ENCODE measurements around the gene GSN. TPM values are rescaled to one million over a fixed set of nuclear protein-coding genes. Genes with fewer than 3 reads are reported as not detected.

Gene GSN
- total RNA-seq, 5 donors from 2014 or later (not counting 1 experiment from before 2014, with no cell fraction given) = 6.3 to 8.8 (median 8.4) TPM

DNA sequence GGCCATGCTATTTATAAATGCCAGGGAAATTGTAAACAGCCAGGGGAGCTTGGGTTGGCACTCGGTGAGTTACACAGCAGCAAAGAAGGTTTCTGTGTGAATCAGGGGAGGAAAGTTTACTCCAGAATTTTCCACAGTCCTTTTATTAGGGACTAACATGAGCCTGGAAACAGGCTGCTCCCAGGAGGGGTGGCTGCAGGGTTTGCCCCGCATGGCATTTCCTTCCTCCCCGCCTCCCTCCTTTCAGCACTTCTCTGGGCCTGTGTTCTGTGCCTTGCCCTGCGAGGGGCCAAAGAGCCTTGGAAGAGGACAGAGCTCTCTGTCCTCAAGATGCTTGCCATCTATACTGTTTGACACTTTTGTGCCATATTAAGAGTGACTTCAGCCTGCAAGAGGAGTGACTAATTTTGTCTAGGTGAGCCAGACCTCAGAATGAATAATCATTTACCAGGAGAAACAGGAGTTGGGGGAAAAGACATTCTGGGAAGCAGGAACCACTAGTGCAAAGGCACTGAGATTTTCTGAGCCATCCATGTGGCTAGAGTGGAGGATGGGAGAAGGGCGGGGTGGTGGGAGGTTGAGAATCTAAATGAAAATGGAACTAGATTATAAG lies 1.8 kb downstream of the GSN start:
- Histone ChIP-seq H3K27ac (ENCODE audit: low read length) (no peak overlapping the region), H3K4me3 (ENCODE audit: control insufficient read depth in 1 of 2, extremely low read depth in 1 of 2, low read length in 1 of 2) (no peak overlapping the region), H3K27me3 (replicated peaks in 1 of 2; ENCODE audit: control insufficient read depth in 2 of 2, extremely low read depth in 1 of 2, insufficient read depth in 2 of 2, low read length in 1 of 2) (peaks cover 0 to 26% of the 10 kb centered on the region in 2 experiments), H3K36me3 (ENCODE audit: control insufficient read depth in 2 of 2, extremely low read depth in 1 of 2, insufficient read depth in 1 of 2, low read length in 1 of 2) (no peaks in the 10 kb centered on the region), H3K4me1 (ENCODE audit: control insufficient read depth in 1 of 2, extremely low read depth in 1 of 2, insufficient read depth in 2 of 2, low read length in 2 of 2) (peaks cover 0 to 17% of the 10 kb centered on the region in 2 experiments), H3K9me3 (no peaks in the 10 kb centered on the region)
- no peak for ATAC-seq (replicated peaks in 1 of 4)
- H3K4me1 Mint-ChIP-seq = peaks cover 6 to 17% (median 11%) of the 10 kb centered on the region in 3 donors
- H3K9me3 Mint-ChIP-seq = no peaks in the 10 kb centered on the region
- H3K27ac Mint-ChIP-seq = no peak overlapping the region
- CTCF ChIA-PET = no interaction called here
- no peak for DNase-seq
- peaks cover 3 to 8% of the 10 kb centered on the region in 2 donors for H3K27me3 Mint-ChIP-seq
- WGBS (ENCODE audit: insufficient coverage) = 91% methylated on average over 4 of the region's 5 CpGs
- POLR2A ChIA-PET = no interaction called here
- H3K4me3 Mint-ChIP-seq = peak overlapping the region; percentile 69 to 82 (median 80)
- H3K36me3 Mint-ChIP-seq = peaks cover 5% of the 10 kb centered on the region

DNA sequence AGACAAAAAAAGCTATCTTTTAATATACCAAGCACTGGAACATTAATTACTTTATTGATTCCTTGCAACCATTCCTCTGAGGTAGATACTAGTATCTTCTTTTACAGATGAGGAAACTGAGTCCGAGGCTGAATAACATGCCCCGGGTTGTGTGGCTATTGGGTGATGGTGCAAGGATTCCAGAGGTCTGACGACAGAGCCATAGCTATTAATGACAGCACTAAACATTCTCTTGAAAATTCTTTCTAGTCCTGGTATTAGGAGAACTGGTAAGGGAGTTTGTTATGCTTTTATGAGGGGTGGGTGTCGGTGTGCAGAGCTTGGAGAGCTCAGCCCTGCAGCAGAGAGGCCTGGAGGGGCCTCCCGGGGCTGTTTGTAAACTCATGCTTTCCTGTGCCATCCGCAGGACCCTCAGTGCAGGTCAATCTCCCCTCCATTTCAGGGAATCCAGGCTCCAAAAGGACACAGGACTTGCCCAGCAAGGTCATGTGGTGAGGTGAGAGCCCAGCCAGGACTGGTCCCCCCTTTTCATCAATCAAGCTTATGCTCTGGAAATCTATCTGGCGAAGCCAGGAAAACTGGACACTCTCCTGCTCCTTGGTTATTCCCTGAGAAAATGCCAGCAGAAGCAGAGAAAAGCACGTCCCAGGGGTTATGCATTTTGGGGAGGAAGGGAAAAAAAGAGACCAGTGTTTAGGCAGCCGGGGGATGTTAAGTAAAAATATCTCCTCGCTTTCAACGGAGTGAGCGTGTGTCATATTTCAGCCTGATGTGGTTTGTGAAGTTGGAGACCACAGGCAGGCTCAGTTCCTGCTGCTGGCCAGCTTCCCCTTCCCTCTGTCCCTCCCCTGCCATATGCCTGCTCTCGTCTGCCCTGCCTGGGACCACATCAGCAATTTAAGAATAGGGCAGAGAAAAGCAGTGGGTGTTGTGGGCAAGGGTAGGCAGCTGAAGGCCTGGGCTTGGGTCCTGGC lies 3.7 kb downstream of the GSN start:
- 50% methylated on average over 4 of the region's 13 CpGs for WGBS (ENCODE audit: insufficient coverage)
- no peaks in the 10 kb centered on the region for H3K36me3 Mint-ChIP-seq
- no peak overlapping the region for H3K27ac Mint-ChIP-seq
- Histone ChIP-seq H3K4me1 (ENCODE audit: control insufficient read depth in 1 of 2, extremely low read depth in 1 of 2, insufficient read depth in 2 of 2, low read length in 2 of 2) (peaks cover 0 to 17% of the 10 kb centered on the region in 2 experiments), H3K27ac (ENCODE audit: low read length) (no peak overlapping the region), H3K27me3 (replicated peaks in 1 of 2; ENCODE audit: control insufficient read depth in 2 of 2, extremely low read depth in 1 of 2, insufficient read depth in 2 of 2, low read length in 1 of 2) (peaks cover 0 to 26% of the 10 kb centered on the region in 2 experiments), H3K4me3 (ENCODE audit: control insufficient read depth in 1 of 2, extremely low read depth in 1 of 2, low read length in 1 of 2) (no peak overlapping the region), H3K9me3 (no peaks in the 10 kb centered on the region), H3K36me3 (ENCODE audit: control insufficient read depth in 2 of 2, extremely low read depth in 1 of 2, insufficient read depth in 1 of 2, low read length in 1 of 2) (no peaks in the 10 kb centered on the region)
- POLR2A ChIA-PET = interaction anchor here in 1 of 2 donors (0.6 kb wide), 1 partner anchor 70 kb away, joined by 7 read pairs; no protein-coding TSS in a partner anchor
- no peak overlapping the region for H3K4me3 Mint-ChIP-seq
- DNase-seq (no peak), ATAC-seq (replicated peaks in 1 of 4) (no peak)
- H3K27me3 Mint-ChIP-seq = peaks cover 3 to 8% of the 10 kb centered on the region in 2 donors
- CTCF ChIA-PET = interaction anchor here in 1 of 2 donors (0.7 kb wide), 1 partner anchor 77 kb away, joined by 3 read pairs; no protein-coding TSS in a partner anchor
- H3K4me1 Mint-ChIP-seq = peaks cover 6 to 17% (median 11%) of the 10 kb centered on the region in 3 donors
- H3K9me3 Mint-ChIP-seq = no peaks in the 10 kb centered on the region

DNA sequence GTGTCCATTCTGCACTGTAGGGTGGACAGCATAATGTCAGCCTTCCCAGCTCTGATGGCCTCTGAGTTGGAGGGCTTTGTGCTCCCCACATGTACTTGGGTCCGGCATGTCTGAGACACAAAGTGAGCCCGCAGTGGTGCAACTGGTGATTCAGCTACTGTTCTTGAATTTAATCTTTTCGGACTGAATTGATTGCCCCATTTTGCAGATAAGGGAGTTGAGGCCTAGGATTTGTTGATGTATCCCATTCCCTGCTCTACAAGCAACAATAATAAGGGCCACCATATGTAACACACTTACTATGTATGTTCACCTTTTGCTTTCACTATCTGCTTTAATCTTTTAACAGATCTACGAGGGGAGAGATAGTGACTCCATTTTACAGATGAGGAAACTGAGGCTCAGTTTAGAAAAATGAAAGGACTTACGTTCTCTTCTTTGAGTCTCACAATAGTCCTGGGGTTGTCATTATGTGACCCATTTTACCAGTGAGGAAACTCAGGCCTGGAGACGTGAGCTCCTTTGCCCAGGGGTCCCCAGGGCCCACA lies 4.5 kb downstream of the GSN start:
- H3K27ac ChIP-seq (ENCODE audit: low read length) = no peak overlapping the region
- no peak overlapping the region for H3K4me3 Mint-ChIP-seq
- H3K4me1 Mint-ChIP-seq = peaks cover 6 to 16% (median 11%) of the 10 kb centered on the region in 3 donors
- 70% methylated on average over 3 of the region's 6 CpGs for WGBS (ENCODE audit: insufficient coverage)
- H3K36me3 ChIP-seq (ENCODE audit: control insufficient read depth in 2 of 2, extremely low read depth in 1 of 2, insufficient read depth in 1 of 2, low read length in 1 of 2) = no peaks in the 10 kb centered on the region
- ChIA-PET CTCF (no interaction called here), POLR2A (no interaction called here)
- H3K36me3 Mint-ChIP-seq = no peaks in the 10 kb centered on the region
- H3K27ac Mint-ChIP-seq = no peak overlapping the region
- no peak for ATAC-seq (replicated peaks in 1 of 4)
- H3K9me3 Mint-ChIP-seq = no peaks in the 10 kb centered on the region
- DNase-seq = no peak
- H3K4me1 ChIP-seq (ENCODE audit: control insufficient read depth in 1 of 2, extremely low read depth in 1 of 2, insufficient read depth in 2 of 2, low read length in 2 of 2) = peaks cover 0 to 15% of the 10 kb centered on the region in 2 experiments
- H3K27me3 ChIP-seq (replicated peaks in 1 of 2; ENCODE audit: control insufficient read depth in 2 of 2, extremely low read depth in 1 of 2, insufficient read depth in 2 of 2, low read length in 1 of 2) = peaks cover 0 to 23% of the 10 kb centered on the region in 2 experiments
- peaks cover 3 to 8% of the 10 kb centered on the region in 2 donors for H3K27me3 Mint-ChIP-seq
- no peak overlapping the region for H3K4me3 ChIP-seq (ENCODE audit: control insufficient read depth in 1 of 2, extremely low read depth in 1 of 2, low read length in 1 of 2)
- H3K9me3 ChIP-seq = no peaks in the 10 kb centered on the region

DNA sequence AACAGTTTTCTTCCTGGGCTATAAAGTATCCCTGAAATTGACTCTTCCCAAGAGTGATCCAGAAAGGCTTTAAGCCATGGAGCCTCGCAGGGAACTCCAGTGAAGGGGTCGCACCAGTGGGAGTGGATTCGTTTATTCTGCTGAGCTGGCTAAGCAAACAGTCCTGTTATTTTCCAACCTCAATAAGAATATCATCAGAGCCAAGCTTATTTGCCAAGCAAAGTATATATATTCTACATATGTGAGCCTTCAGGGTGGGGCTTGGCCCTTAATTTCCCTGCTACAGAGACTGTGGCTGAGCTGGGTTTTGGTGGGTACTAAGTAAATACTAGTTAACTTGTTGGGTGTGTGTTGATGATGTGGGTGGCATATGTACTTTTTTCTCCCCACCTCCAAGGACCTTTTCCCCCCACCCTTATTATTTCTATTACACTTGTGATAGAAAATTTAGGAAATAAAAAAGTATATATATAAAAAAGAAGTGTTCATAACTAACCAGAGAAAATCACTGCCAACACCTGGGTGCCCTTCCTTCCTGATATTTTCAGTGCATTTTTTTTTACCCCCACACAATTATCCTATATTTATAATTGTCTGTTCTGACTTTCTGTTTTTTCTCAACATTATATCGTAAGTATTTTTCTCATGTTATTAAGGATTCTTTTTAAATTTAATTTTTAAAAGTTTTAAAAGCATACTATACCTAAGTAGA lies 5.3 kb downstream of the GSN start:
- ATAC-seq (replicated peaks in 1 of 4) = no peak
- Mint-ChIP-seq H3K27ac (no peak overlapping the region), H3K36me3 (no peaks in the 10 kb centered on the region), H3K4me3 (no peak overlapping the region), H3K4me1 (peaks cover 6 to 13% (median 8%) of the 10 kb centered on the region in 3 donors), H3K9me3 (no peaks in the 10 kb centered on the region), H3K27me3 (peaks cover 3 to 8% of the 10 kb centered on the region in 2 donors)
- H3K9me3 ChIP-seq = no peaks in the 10 kb centered on the region
- DNase-seq = no peak
- H3K36me3 ChIP-seq (ENCODE audit: control insufficient read depth in 2 of 2, extremely low read depth in 1 of 2, insufficient read depth in 1 of 2, low read length in 1 of 2) = no peaks in the 10 kb centered on the region
- H3K4me3 ChIP-seq (ENCODE audit: control insufficient read depth in 1 of 2, extremely low read depth in 1 of 2, low read length in 1 of 2) = no peak overlapping the region
- H3K27ac ChIP-seq (ENCODE audit: low read length) = no peak overlapping the region
- ChIA-PET CTCF (no interaction called here), POLR2A (no interaction called here)
- H3K4me1 ChIP-seq (ENCODE audit: control insufficient read depth in 1 of 2, extremely low read depth in 1 of 2, insufficient read depth in 2 of 2, low read length in 2 of 2) = peaks cover 0 to 8% of the 10 kb centered on the region in 2 experiments
- WGBS (ENCODE audit: insufficient coverage) = no CpG with 5 or more reads among the region's 4 CpGs
- peaks cover 0 to 18% of the 10 kb centered on the region in 2 experiments for H3K27me3 ChIP-seq (replicated peaks in 1 of 2; ENCODE audit: control insufficient read depth in 2 of 2, extremely low read depth in 1 of 2, insufficient read depth in 2 of 2, low read length in 1 of 2)

DNA sequence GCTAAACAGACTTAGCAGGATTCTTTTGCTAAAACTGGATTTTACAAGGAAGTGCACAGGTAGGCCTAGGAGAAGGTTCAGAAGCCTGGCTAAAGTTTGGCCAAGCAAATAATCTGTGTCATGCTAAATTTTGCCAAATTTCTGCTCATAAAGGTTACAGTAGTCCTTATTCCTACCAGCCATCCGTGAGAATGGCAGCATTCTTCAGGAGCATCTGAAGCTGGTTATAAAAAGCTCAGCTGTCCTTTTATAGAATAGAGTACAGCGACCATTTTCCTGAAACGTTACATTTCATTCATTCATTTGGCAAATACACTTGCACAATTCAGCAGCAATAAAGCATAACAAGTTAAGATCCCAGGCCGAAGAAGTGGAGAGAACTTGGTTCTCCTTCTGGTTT lies 6.9 kb downstream of the GSN start:
- CTCF ChIA-PET = interaction anchor here in 1 of 2 donors (0.6 kb wide), 1 partner anchor 662 kb away, joined by 5 read pairs; no protein-coding TSS in a partner anchor
- no peaks in the 10 kb centered on the region for H3K9me3 ChIP-seq
- H3K36me3 Mint-ChIP-seq = no peaks in the 10 kb centered on the region
- peaks cover 5 to 6% (median 5%) of the 10 kb centered on the region in 3 donors for H3K4me1 Mint-ChIP-seq
- H3K4me3 ChIP-seq (ENCODE audit: control insufficient read depth in 1 of 2, extremely low read depth in 1 of 2, low read length in 1 of 2) = no peak overlapping the region
- no peak overlapping the region for H3K27ac Mint-ChIP-seq
- no peaks in the 10 kb centered on the region for H3K27me3 Mint-ChIP-seq
- POLR2A ChIA-PET = no interaction called here
- H3K4me1 ChIP-seq (ENCODE audit: control insufficient read depth in 1 of 2, extremely low read depth in 1 of 2, insufficient read depth in 2 of 2, low read length in 2 of 2) = no peaks in the 10 kb centered on the region
- no peak overlapping the region for H3K4me3 Mint-ChIP-seq
- H3K9me3 Mint-ChIP-seq = no peaks in the 10 kb centered on the region
- no peak overlapping the region for H3K27ac ChIP-seq (ENCODE audit: low read length)
- H3K36me3 ChIP-seq (ENCODE audit: control insufficient read depth in 2 of 2, extremely low read depth in 1 of 2, insufficient read depth in 1 of 2, low read length in 1 of 2) = no peaks in the 10 kb centered on the region
- WGBS (ENCODE audit: insufficient coverage) = 57% methylated on average over 3 of the region's 4 CpGs
- H3K27me3 ChIP-seq (replicated peaks in 1 of 2; ENCODE audit: control insufficient read depth in 2 of 2, extremely low read depth in 1 of 2, insufficient read depth in 2 of 2, low read length in 1 of 2) = peaks cover 0 to 3% of the 10 kb centered on the region in 2 experiments
- DNase-seq (no peak), ATAC-seq (replicated peaks in 1 of 4) (no peak)
